Frontal cortex (tissue), 4 donors: ENCODE data around the gene RAD23A. TPM values are rescaled to one million over a fixed set of nuclear protein-coding genes. Genes with fewer than 3 reads are reported as not detected.

Source experiments
- DNase-seq, 2 donors: peaks; one replicate each; pipeline ENCODE4 v3.0.0; 2012; ENCODE audit warnings: low spot score in 2 of 2
- FAIRE-seq: peaks from 2 replicates; lab custom pipeline; 2012; peaks lifted over from hg19 to GRCh38; lab: Jason Lieb, UNC
- small RNA-seq: library from RNA; depleted of rRNA; stranded (forward); fragments of <200 nt; gene quantifications from one replicate; pipeline ENCODE3, GENCODE V24; 2014
- total RNA-seq: library from RNA; depleted of rRNA; stranded (reverse); fragments of >200 nt; gene quantifications from one replicate; pipeline ENCODE4 v1.2.3, GENCODE V29; 2014
- donor health status: control.
- donor health status: control.
- donor health status: control.

Gene RAD23A
- total RNA-seq, 1 donor from 2014 or later = 18.3 TPM

DNA sequence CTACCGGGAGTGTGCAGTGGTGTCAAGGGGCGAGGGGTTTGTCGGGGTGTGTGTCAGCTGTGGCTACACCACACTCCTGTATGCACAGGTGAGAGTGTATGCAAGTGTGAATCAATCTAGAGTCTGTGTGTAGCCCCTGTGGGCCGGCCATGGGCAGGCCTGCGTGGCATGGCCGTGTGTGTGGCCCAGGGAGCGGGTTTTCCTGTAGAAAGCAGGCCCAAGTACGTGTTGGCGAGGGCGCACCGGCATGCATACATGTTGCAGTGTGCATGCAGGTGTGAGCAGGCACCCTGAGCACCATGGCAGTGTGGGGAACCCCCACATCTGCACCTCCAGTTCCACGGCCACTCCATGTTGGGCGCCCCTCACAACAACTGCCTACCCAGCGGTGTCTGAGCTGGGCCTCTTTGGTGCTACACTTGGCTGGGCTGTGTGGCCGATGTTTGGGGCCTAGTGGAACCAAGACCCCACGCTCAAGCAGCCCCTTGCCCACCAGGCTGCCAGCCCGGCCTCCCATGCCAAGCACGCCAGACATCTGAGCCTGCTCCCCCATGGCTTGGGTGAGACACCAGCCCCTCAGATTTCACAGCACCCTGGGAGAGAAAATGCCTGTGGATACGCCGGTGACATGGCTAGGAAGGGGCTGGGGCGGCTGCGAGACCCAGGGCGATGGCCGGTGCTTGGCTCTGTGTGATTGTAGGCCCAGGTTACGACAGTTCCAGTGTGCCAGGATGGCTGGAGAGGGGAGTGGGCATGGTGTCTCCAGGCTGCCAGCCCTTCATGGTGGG, 51.7 kb downstream of the RAD23A start:
- FAIRE-seq (no peak), DNase-seq (no peak)

DNA sequence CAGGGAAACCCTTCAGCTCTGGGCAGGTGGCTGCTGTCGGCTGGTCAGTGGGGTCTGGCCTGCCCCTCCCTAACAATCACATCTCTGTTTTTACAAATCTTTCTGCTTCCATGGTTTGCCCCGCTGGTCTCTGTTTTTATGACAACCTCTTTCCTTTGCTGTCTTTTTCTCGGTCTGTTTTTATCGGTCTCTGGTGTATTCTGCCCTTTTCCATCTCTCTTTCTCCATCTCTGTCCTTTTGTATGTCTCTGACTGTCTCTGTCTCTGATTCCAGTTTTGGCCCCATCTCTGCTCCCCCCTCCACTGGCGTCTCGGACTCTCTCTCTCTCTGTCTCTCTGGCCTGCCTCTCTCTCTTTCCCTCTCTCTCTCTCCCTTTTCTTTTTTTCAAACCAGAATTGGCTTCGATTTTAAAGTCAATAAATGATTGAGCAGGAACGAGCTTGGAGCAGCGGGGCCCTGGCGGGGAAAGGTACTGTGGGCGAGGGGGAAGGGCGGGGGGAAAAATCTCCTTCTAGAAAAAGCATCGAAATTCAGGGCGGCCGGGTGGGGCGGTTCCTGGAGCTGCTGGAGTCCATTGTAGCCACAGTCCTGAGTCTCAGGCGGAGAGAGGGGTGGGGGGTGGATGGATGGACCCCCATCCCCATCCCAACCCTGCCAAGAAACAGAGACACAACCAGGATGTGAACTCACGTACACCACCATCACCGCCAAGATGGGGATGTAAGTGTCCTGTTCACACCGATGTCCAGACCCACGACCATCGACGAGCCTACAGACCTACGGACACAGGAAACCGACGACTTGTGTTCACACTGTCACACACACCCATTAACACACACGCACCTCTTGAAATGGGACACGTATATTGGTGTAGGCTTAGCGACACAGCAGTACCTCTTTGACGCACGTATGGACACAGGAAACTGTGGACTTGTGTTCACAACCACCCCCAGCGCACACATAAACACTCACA, 52.6 kb downstream of the RAD23A start:
- DNase-seq (no peak), FAIRE-seq (no peak)

DNA sequence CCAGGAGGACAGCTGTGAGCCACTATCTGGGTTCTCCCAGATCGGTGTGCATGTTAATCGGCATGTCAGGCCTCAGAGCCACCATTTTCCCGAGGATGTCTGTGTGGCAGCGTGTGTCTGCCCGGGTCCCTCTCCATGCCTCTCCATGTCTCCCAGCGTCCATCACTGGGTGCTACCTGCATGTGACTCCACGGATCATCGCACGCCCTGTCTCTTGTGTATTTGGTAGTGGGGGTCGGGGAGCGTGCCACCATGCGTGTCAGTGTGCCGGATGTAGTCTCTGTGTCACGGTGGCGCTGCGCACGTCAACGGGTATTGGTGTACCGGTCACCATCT, 55.5 kb downstream of the RAD23A start:
- FAIRE-seq (no peak), DNase-seq (no peak)

DNA sequence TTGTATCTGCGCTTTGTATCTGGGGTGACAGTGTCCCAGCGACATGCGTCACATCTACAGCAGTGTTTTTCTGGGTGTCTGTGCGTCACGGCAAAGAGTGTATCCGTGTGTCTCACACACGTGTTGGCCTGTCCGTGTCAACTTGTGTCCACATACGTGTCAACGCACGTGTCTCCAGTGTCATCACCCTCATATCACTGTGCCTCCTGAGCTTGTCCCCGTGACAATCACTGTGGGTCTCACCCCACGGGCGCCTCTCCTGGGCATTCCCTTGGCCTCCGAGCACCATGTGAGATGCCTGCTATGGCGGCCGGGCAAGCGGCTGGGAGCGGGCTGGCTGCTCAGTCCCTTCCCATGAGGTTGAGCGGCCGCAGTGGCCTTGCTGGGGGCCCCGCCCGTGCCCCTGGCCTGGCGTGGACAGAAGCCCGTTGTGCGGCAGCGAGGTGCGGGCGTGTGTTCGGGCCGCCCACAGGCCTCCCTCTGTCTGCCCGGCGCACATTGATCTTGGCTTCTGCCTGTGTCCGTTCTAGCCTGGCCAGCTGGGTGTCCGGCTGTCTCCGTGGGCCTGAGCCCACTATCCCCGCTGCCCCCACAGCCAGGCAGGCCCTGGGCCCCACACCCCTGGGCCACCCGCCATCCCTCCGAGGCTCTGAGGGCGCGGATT, 56.0 kb downstream of the RAD23A start:
- FAIRE-seq (no peak), DNase-seq (peak; percentile 65 to 79)

DNA sequence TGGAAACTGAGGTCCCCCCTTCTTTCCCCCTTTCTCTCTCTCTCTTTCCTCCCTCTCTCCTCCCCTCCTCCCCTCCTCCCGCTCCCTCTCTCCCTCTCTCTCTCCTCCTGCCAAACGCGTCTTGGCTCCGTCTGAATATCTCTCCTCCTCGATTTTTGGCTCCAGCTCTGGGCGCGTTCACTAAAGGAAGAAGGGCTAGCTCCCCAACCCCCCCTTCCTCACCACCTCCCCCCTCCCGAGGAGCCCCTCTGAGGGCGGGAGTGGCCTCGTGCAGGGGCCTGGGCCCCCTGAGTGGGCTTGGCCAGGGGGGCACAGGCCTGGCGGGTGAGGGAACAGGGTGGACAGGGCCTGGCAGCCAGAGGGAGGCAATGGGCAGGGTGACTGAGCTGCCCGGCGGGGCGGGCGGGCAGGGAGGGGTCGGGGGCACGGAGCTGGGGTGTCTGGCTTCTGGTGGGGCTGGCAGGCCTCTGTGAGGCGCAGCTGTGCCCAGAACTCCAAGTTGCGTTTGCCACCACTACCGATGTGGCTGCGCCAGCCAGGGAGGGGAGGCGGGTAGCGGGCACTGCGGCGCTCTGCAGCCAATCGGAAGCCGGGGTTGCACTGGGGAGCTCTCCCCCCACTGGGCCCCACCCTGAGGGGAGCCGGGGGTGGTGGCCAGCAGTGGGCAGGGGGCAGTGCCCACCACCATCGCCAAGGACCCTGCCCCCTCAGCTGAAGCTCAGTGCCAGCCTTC, 56.7 kb downstream of the RAD23A start:
- peak; percentile 77 to 89 for DNase-seq

DNA sequence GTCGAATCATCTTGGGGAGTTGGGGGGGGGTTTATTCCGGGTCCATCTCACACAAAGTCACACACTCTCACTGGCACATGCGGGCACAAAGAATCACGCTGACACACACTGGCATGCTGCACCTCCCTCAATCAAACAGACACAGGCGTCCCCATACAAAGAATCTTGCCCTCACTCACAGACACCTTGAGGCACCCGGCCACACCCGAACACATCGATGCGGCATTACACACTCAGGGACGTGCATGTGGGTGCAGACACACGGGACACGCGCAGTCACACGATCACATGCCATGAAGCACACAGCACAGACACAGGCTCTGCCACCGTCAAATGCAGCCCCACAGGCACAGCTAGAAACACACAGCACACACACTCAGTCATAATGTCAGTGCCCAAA, 57.4 kb downstream of the RAD23A start:
- no peak for DNase-seq

More for the DNA sequence above, 56.7 kb downstream of the RAD23A start:
- no peak for FAIRE-seq

More for the DNA sequence above, 57.4 kb downstream of the RAD23A start:
- no peak for FAIRE-seq

Small RNA genes within 50 kb of the gene (small RNA-seq; reads per million reads assigned to genes)
- 0.51 reads per million, percentile 40 among the genes with 10 or more reads in this experiment for gene MIR5695
- 0.15 reads per million for gene MIR6515

Other genes starting within 250 kb of the RAD23A start
- 6.5 TPM for gene FBXW9, start 249.2 kb upstream of the RAD23A start, total RNA-seq
- 68.5 TPM for gene TNPO2, start 221.9 kb upstream of the RAD23A start, total RNA-seq
- 216 TPM for gene TRIR, start 211.2 kb upstream of the RAD23A start, total RNA-seq
- gene GET3, start 208.4 kb upstream of the RAD23A start, total RNA-seq = 85.2 TPM
- not detected for gene BEST2, start 194.1 kb upstream of the RAD23A start, total RNA-seq
- 14.3 TPM for gene HOOK2, start 170.3 kb upstream of the RAD23A start, total RNA-seq
- 16.3 TPM for gene JUNB, start 154.4 kb upstream of the RAD23A start, total RNA-seq
- 208 TPM for gene PRDX2, start 144.1 kb upstream of the RAD23A start, total RNA-seq
- gene THSD8, start 143.8 kb upstream of the RAD23A start, total RNA-seq = 0.82 TPM
- gene RNASEH2A, start 139.3 kb upstream of the RAD23A start, total RNA-seq = 15.9 TPM
- gene RTBDN, start 111.3 kb upstream of the RAD23A start, total RNA-seq = 1.6 TPM
- gene MAST1, start 107.3 kb upstream of the RAD23A start, total RNA-seq = 47.3 TPM
- 3.3 TPM for gene DNASE2, start 64.4 kb upstream of the RAD23A start, total RNA-seq
- gene KLF1, start 58.7 kb upstream of the RAD23A start, total RNA-seq = 0.41 TPM
- gene GCDH, start 54.7 kb upstream of the RAD23A start, total RNA-seq = 17.9 TPM
- 0.82 TPM for gene SYCE2, start 26.6 kb upstream of the RAD23A start, total RNA-seq
- gene FARSA, start 12.2 kb upstream of the RAD23A start, total RNA-seq = 56.3 TPM
- gene CALR, start 7.3 kb upstream of the RAD23A start, total RNA-seq = 298 TPM
- 21.6 TPM for gene GADD45GIP1, start 11.4 kb downstream of the RAD23A start, total RNA-seq
- under 0.01 TPM for gene DAND5, start 23.7 kb downstream of the RAD23A start, total RNA-seq
- gene NFIX, start 49.6 kb downstream of the RAD23A start, total RNA-seq = 41.6 TPM
- 2.9 TPM for gene LYL1, start 157.0 kb downstream of the RAD23A start, total RNA-seq
- gene TRMT1, start 170.9 kb downstream of the RAD23A start, total RNA-seq = 17.9 TPM
- 16.3 TPM for gene NACC1, start 172.4 kb downstream of the RAD23A start, total RNA-seq
- gene STX10, start 204.5 kb downstream of the RAD23A start, total RNA-seq = 18.3 TPM
- gene IER2, start 204.5 kb downstream of the RAD23A start, total RNA-seq = 9.0 TPM